HG03135 (cell line): Measurements from ENCODE around the gene CDK5R2.

ENCODE experiments used
- ATAC-seq: cut with Tn5 transposase; IDR thresholded peaks from one replicate; pipeline ENCODE4 v1.9.1; 2021; ENCODE audit warnings: mild to moderate bottlenecking, moderate library complexity; ENCODE audit not compliant: unreplicated experiment

The CDK5R2 gene

DNA sequence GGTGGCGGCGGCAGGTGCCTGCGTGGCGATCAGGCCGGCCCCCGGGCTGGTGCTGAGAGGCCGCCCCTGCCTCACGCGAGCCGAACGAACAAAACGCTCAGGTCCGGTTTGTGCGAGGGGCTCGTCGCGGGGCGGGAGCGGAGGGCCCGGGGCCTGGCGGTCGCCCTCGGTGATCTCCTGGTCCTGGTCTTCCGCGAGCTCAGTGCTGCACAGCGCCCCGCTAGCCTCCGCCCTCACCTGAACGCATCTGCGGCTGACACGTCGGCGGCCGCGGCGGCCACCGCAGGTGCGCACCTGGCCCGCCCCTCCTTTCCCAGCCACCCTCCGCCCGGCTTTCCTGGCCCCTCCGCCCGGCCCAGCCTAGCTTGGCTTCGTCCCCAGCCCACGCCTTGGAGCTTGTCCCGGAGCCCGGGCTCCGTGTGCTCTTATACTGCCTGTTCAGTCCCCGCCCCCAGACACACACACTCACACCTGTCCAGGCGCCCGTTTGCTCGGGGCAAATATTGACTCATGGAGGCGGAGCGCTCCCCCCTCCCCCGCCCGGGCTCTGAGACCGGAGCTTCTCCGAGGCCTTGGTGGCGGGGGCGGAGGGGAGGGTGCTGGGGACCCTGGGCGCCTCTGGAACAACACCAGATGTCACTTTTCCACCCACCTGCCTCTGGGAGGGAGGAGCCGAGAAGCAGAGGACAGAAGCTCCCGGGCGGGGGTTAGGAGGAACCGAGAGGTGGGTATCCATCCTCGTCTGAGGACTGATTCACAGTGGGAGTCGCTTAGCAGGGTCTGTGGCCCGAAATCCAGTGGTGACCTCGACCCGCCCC is 42.3 kb downstream of the CDK5R2 start:
- no peak for ATAC-seq

DNA sequence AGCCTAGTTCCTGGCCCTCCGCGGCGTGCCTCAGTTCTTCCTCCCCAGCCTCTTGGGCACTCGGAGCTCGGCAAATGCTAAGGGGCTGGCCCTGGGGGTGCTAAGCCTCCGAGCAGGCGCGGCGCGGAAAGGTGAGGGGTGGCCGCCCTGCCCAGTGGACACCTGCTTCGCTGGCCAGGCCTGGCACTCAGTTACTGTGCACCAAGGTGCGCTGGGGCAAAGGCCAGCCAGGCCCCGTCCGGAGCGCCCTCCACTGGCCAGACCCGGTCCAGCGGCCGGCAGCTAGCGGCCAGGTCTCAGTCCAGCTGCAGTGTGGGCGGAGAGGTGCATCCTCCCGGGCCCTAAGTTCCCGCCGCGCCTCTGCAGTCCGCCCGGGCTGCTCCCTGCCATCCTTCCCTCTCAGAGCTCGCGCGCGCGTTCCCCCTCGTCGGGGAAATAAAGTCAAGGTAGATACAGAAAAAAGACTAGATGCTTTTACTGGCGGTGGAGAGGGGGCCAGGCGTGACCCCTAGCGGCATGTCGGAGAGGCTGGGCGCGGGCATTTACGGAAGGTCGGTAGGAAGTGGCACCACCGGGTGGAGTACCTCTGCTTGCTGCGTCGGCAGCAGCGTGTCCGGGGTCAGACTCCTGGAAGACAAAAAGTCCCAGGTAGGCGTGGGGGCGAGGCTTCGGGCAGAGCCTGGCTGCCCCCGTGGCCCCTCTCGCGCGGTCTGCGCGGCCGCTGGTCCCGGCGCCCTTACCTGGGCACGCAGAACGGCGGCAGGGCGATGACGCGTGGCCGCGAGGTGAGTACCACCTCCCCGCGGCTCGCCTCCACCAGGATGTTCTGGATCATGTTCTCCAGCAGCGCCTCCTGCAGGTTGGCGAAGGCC is 43.2 kb downstream of the CDK5R2 start:
- ATAC-seq, result no peak

- no peak for ATAC-seq
Measured at GRCh38 chr2:219003267-219003634, 43.8 kb downstream of the CDK5R2 start.

DNA sequence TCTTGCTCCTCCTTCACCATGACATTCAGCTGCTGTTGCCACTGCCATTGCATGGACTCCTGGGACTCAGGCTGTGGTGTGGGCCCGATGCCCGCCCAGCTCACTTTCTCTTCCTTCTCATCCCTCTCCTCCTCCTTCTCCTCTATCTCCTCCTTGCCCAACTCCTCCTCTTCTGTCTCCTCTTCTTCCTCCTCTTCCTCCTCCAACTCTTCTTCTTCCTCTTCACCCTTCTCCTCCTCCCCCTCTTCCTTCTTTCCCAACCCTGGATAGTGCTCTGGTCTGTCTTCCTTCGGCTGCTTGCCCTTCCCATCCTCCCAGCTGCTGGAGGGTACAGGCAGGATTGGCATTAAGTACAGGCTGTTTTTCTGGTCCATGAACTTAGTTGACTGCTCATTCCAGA is 44.5 kb downstream of the CDK5R2 start:
- no peak for ATAC-seq

DNA sequence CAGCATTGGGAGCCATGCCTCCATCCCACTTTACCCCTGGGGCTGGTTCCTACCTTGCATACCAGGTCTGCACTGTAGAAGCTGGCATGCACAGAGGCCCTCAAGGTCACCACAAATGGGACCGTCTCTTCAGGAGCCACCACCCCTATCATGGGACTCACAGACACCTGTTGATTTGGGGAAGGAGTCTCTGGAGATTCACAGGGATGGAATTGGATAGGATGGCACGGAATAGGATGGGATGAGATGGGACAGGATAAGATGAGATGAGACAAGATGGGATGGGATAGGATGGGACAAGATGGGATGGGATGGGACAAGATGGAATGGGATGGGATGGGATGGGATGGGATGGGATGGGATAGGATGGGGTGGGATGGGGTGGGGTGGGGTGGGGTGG is 49.8 kb downstream of the CDK5R2 start:
- ATAC-seq, result no peak

DNA sequence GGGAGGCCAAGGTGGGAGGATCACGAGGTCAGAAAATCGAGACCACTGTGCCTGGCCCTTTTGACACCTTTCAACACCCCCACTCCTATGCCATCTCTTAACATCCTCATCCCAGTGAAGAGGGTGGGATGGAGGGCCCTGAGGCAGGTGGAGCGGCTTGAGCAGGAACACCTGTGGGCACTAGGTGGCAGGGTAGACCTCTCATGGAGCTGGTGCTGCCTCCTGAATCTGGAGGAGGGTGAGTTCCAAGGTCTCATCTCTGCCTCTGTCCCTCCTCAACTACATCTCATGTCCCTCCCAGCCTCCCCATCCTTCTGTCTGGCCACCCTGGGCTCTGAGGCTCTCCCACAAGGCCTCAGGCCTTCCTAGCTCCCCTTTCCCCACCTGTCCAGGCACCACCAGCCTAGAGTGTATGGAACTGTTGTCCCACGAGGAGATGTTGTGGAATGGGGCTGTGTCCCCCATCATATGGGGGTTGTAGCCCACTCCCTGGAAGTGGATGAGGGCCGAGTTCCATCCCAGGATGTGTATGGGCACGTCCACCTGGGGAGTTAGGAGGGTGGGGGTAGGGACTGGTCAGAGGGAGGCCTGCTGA is 50.8 kb downstream of the CDK5R2 start:
- ATAC-seq, result no peak

DNA sequence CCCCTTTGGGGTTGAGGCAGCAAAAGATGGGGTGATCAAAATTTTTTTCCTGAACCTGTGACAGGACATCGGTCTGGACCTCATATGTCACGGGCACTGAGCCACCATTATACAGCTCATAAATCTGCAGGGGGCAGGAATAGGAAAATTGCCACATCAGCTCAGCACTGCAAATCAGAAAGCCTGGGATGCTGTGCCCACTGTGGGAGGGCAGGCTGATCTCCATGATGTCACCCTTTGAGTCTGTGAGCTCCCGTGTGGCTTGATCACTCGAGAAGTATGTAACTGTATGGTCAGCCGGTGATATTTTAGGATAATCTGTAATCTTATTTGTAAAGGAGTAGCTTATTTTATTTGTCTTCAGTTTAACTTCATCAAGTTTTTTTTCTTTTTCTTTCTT is 51.4 kb downstream of the CDK5R2 start:
- no peak for ATAC-seq
